K562 (cell line): Measurements from ENCODE around the gene KLF2. TPM values are rescaled to one million over a fixed set of nuclear protein-coding genes. Genes with fewer than 3 reads are reported as not detected.
A peak's percentile ranks its signal among the peaks of the same experiment; 100 is the strongest.

ENCODE experiments used
- ATAC-seq: fragments of 200-7000 bp; cut with Tn5 transposase; 3 replicates; pipeline ENCODE4 v1.9.1; 2020; ENCODE audit warnings: moderate library complexity
- BruUV-seq: library from RNA; stranded (reverse); fragments of 400-500 nt; replicated peaks from 2 replicates; lab custom pipeline; 2021; lab: Mats Ljungman, UMichigan
- CTCF ChIA-PET: fragments of 300-600 bp; formaldehyde crosslinking; extraction: SDS; loops from one replicate; lab custom pipeline; 2021; ENCODE audit warnings: low intra/inter-chr PET ratio; lab: Yijun Ruan, JAX
- POLR2A ChIA-PET: fragments of 300-600, 350-650 bp; sonication (Branson Sonifier 250); formaldehyde crosslinking; extraction: SDS; loops from one replicate; lab custom pipeline; 2021; ENCODE audit warnings: antibody characterized with exemption, inconsistent platforms; lab: Yijun Ruan, JAX
- DNase-seq, 4 experiments: peaks; one replicate each; pipeline versions ENCODE4 v3.0.0 to v3.0.0-alpha.2; 2011 to 2018; ENCODE audit warnings: low spot score in 3 of 4, mixed read lengths in 3 of 4; ENCODE audit errors: extremely low read depth in 1 of 4
- FAIRE-seq: peaks from 2 replicates; lab custom pipeline; 2011; peaks lifted over from hg19 to GRCh38; lab: Jason Lieb, UNC
- H2AFZ ChIP-seq: 2 replicates; pipeline ENCODE4 v1.6.0; 2011; ENCODE audit warnings: low read depth, low read length, control low read depth, inconsistent platforms
- H3K27ac ChIP-seq: fragments of 200-600 bp; 3 replicates; pipeline ENCODE4 v1.8.0; 2011; ENCODE audit warnings: low read depth, mild to moderate bottlenecking, control low read depth, inconsistent platforms, low read length, moderate library complexity, mixed read lengths; ENCODE audit errors: extremely low read depth
- H3K27me3 ChIP-seq, 2 experiments: fragments of 300-600 bp in 1 of 2; 2 replicates in 1 of 2; 3 replicates in 1 of 2; pipeline versions ENCODE4 v1.6.0 to v1.8.0; 2011; ENCODE audit warnings: inconsistent platforms in 2 of 2, low read length in 2 of 2, mild to moderate bottlenecking in 1 of 2, mixed read lengths in 1 of 2, moderate library complexity in 1 of 2; ENCODE audit not compliant: control insufficient read depth in 2 of 2, insufficient read depth in 2 of 2
- H3K36me3 ChIP-seq: fragments of 300-600 bp; 3 replicates; pipeline ENCODE4 v1.8.0; 2011; ENCODE audit warnings: mild to moderate bottlenecking, low read length, inconsistent platforms; ENCODE audit not compliant: control insufficient read depth, insufficient read depth
- H3K4me1 ChIP-seq, 2 experiments: fragments of 200-600 bp in 1 of 2; replicated peaks in 1 of 2; 2 replicates in 1 of 2; 3 replicates in 1 of 2; pipeline versions ENCODE4 v1.5.1 to v1.8.0; 2011; ENCODE audit warnings: inconsistent platforms in 2 of 2, low read length in 2 of 2, mild to moderate bottlenecking in 1 of 2, mixed read lengths in 1 of 2, moderate library complexity in 1 of 2; ENCODE audit not compliant: control insufficient read depth in 2 of 2, insufficient read depth in 2 of 2
- H3K4me2 ChIP-seq: 2 replicates; pipeline ENCODE4 v1.6.1; 2011; ENCODE audit warnings: low read length, control low read depth, inconsistent platforms, mixed read lengths; ENCODE audit not compliant: insufficient read depth
- H3K4me3 ChIP-seq: fragments of 200-600 bp; sonication (generic), shearing (Covaris generic); 2 replicates; pipeline ENCODE4 v1.5.1; 2016; ENCODE audit warnings: control low read depth, inconsistent platforms
- H3K79me2 ChIP-seq: fragments of 200-600 bp; 3 replicates; pipeline ENCODE4 v1.8.0; 2011; ENCODE audit warnings: low read length, inconsistent platforms; ENCODE audit not compliant: control insufficient read depth, insufficient read depth
- H3K9ac ChIP-seq, 2 experiments: 2 replicates each; pipeline versions ENCODE4 v1.6.0 to v1.6.1; 2011; ENCODE audit warnings: low read depth in 2 of 2, low read length in 2 of 2, control low read depth in 1 of 2, inconsistent platforms in 1 of 2, mild to moderate bottlenecking in 1 of 2, mixed read lengths in 1 of 2; ENCODE audit not compliant: insufficient read depth in 1 of 2
- H3K9me1 ChIP-seq: one replicate; pipeline ENCODE4 v1.6.0; 2011; ENCODE audit warnings: inconsistent platforms, mild to moderate bottlenecking, low read length, moderate library complexity; ENCODE audit not compliant: control insufficient read depth, insufficient read depth
- H3K9me3 ChIP-seq: replicated peaks from 2 replicates; pipeline ENCODE4 v1.5.1; 2011; ENCODE audit warnings: low read depth, low read length, inconsistent platforms; ENCODE audit not compliant: control insufficient read depth, insufficient read depth
- H4K20me1 ChIP-seq: replicated peaks from 2 replicates; pipeline ENCODE4 v1.6.1; 2011; ENCODE audit warnings: low read length, inconsistent platforms, mixed read lengths; ENCODE audit not compliant: control insufficient read depth, insufficient read depth
- BACH1 ChIP-seq: fragments of 200-800 bp; sonication (Bioruptor generic); IDR thresholded peaks from 2 replicates; pipeline ENCODE4 v1.6.1; 2016; ENCODE audit warnings: missing genetic modification characterization, missing compliant biosample characterization
- CHAMP1 ChIP-seq: fragments of 450-650 bp; IDR thresholded peaks from 2 replicates; pipeline ENCODE4 v1.6.1; 2016; ENCODE audit warnings: mild to moderate bottlenecking
- CHD4 ChIP-seq: fragments of 200-600 bp; sonication (generic); IDR thresholded peaks from 3 replicates; pipeline ENCODE4 v1.6.1; 2012; ENCODE audit warnings: low read depth, mild to moderate bottlenecking, mixed read lengths, low read length, inconsistent platforms; ENCODE audit not compliant: insufficient read depth, insufficient replicate concordance, poor library complexity, severe bottlenecking
- DPF2 ChIP-seq: fragments of 450-650 bp; IDR thresholded peaks from 2 replicates; pipeline ENCODE4 v1.6.1; 2016
- HDAC1 ChIP-seq, 2 experiments: fragments of 450-650 bp; IDR thresholded peaks; 2 replicates each; pipeline ENCODE4 v1.6.1; 2016 to 2017; ENCODE audit warnings: inconsistent platforms in 1 of 2, mild to moderate bottlenecking in 1 of 2, moderate library complexity in 1 of 2
- KDM2B ChIP-seq: fragments of 250-450 bp; sonication (Bioruptor Pico); IDR thresholded peaks from 2 replicates; pipeline ENCODE4 v1.8.0; 2021; ENCODE audit warnings: mild to moderate bottlenecking, moderate library complexity
- MAFG ChIP-seq: fragments of 450-650 bp; conservative IDR thresholded peaks from 2 replicates; pipeline ENCODE4 v1.6.1; 2016; ENCODE audit warnings: missing genetic modification characterization, missing compliant biosample characterization
- MNT ChIP-seq, 2 experiments: fragments of 450-650 bp; conservative IDR thresholded peaks; 2 replicates each; pipeline ENCODE4 v1.6.1; 2017; ENCODE audit warnings: mild to moderate bottlenecking in 2 of 2, moderate library complexity in 2 of 2
- NCOA6 ChIP-seq: fragments of 450-650 bp; IDR thresholded peaks from 2 replicates; pipeline ENCODE4 v1.6.1; 2017; ENCODE audit warnings: mild to moderate bottlenecking
- SPI1 ChIP-seq: IDR thresholded peaks from 2 replicates; pipeline ENCODE4 v1.6.1; 2011; ENCODE audit warnings: low read depth, low read length, control low read depth, borderline replicate concordance
- VEZF1 ChIP-seq: fragments of 200-800 bp; sonication (Bioruptor generic); IDR thresholded peaks from 2 replicates; pipeline ENCODE4 v1.6.1; 2017; ENCODE audit warnings: missing genetic modification characterization, missing compliant biosample characterization
- YY1 ChIP-seq, 3 experiments: IDR thresholded peaks; 2 replicates each; pipeline ENCODE4 v1.6.1; 2011; ENCODE audit warnings: low read length in 2 of 3, mild to moderate bottlenecking in 2 of 3, moderate library complexity in 2 of 3, borderline replicate concordance in 1 of 3, control low read depth in 1 of 3, low read depth in 1 of 3; ENCODE audit not compliant: insufficient read depth in 3 of 3, insufficient replicate concordance in 2 of 3, control insufficient read depth in 1 of 3, insufficient read length in 1 of 3; ENCODE audit errors: extremely low read depth in 1 of 3
- ZKSCAN1 ChIP-seq: fragments of 150-350 bp; IDR thresholded peaks from 2 replicates; pipeline ENCODE4 v1.6.1; 2016; ENCODE audit warnings: low read depth, low read length
- WGBS: fragments of 100-300 bp; shearing (Covaris generic); methylation state at CpG from one replicate; pipeline ENCODE4 v1.1.6; 2016; ENCODE audit warnings: low coverage, mixed read lengths; ENCODE audit not compliant: insufficient coverage; ENCODE audit errors: missing lambda C conversion rate; 5-methylcytosine and 5-hydroxymethylcytosine counted together
- in situ Hi-C: fragments of 300-500 bp; cut with MboI; formaldehyde crosslinking; loops from 4 replicates; pipeline ENCODE4 v1.15.0; 2018; ENCODE audit warnings: inconsistent platforms, mixed read lengths
- intact Hi-C: fragments of 100-400 bp; cut with micrococcal nuclease; formaldehyde crosslinking; loops from 2 replicates; pipeline ENCODE4 v1.14.2; 2022
- polyA plus RNA-seq, 8 experiments: library from polyadenylated mRNA; depleted of rRNA in 4 of 8; stranded (reverse) in 5 of 8; unstranded in 3 of 8; fragments of >200 nt; fragmentation: Nextera tagmentation in 2 of 8; fragmentation: Illumina TruSeq in 1 of 8; extraction: Ambion mirVana in 2 of 8; extraction: Trizol in 1 of 8; gene quantifications; 2 replicates each; pipeline versions ENCODE4 v1.2.1 to v1.2.3, GENCODE V29; 2011 to 2014; ENCODE audit warnings: inconsistent platforms in 1 of 8, missing spikeins in 1 of 8
- total RNA-seq, 7 experiments: library from RNA; depleted of rRNA in 6 of 7; stranded (reverse); fragments of >200 nt in 6 of 7; fragmentation: Illumina TruSeq in 2 of 7; extraction: Trizol in 2 of 7; gene quantifications; 2 replicates each; pipeline versions ENCODE4 v1.2.1 to v1.2.3, GENCODE V29; 2011 to 2021; ENCODE audit warnings: low replicate concordance in 1 of 7

KLF2 gene
- total and polyA plus RNA-seq, 9 of the 15 experiments (the other 6 are each of a cell fraction or from before 2014, with no cell fraction given): 0.07 to 0.71 TPM; not detected in 7

- in situ Hi-C loops (no loop called here), intact Hi-C loops (no loop called here)
- H3K9me3 ChIP-seq: no peaks in the 10 kb centered on the region
- no peaks in the 10 kb centered on the region for H3K79me2 ChIP-seq
- H3K4me1 ChIP-seq: peaks cover 8 to 24% of the 10 kb centered on the region in 2 experiments
- 0 out of 4 replicates have a peak overlapping the region, but pooled peaks of 1 of the 2 experiments have one; percentile 2 for H3K9ac ChIP-seq
- no peaks in the 10 kb centered on the region for H3K36me3 ChIP-seq
- DNase-seq: peak; percentile 77 to 80 (median 79)
- POLR2A ChIA-PET: interaction anchor here (0.6 to 0.7 kb wide), 2 partner anchors 96 to 244 kb away, joined by 3 to 4 read pairs; no protein-coding TSS in a partner anchor
- H3K4me2 ChIP-seq: 0 out of 2 replicates have a peak overlapping the region, but pooled peaks have one; percentile 12
- no TSS peak for BruUV-seq
- H3K4me3 ChIP-seq: no peak overlapping the region
- H3K27ac ChIP-seq: no peak overlapping the region
- ATAC-seq: peak; percentile 88
- 0 out of 2 replicates have a peak, but pooled peaks cover 4% of the 10 kb centered on the region for H4K20me1 ChIP-seq
- no peak overlapping the region for H2AFZ ChIP-seq
- CTCF ChIA-PET: no interaction called here
- peak; percentile 81 for FAIRE-seq
- 3% methylated on average over 7 of the region's 8 CpGs for WGBS
- H3K27me3 ChIP-seq: peaks cover 4 to 26% of the 10 kb centered on the region in 2 experiments; a peak in 2 of 5 replicates
- no peaks in the 10 kb centered on the region for H3K9me1 ChIP-seq
- TF ChIP-seq DPF2: peak; percentile 32; the same call in 1 of the 2 replicates
- TF ChIP-seq CHAMP1: no peak
- TF ChIP-seq BACH1 (tag): peak; percentile 89
- TF ChIP-seq MNT (conservative IDR thresholded peaks at IDR 0.05): peak in 1 of 2 experiments; percentile 59; a peak in 2 of 4 replicates
- peak in 1 of 2 experiments; percentile 39; a peak in 1 of 4 replicates for TF ChIP-seq HDAC1 (IDR thresholded peaks at IDR 0.05)
- TF ChIP-seq SPI1: 0 out of 2 replicates have a peak, but pooled peaks have one; percentile 37
- TF ChIP-seq KDM2B (CRISPR knock-in tag): no peak
- TF ChIP-seq MAFG (tag): peak; percentile 65
- no peak for TF ChIP-seq ZKSCAN1
- no peak for TF ChIP-seq NCOA6
- TF ChIP-seq YY1 (IDR thresholded peaks at IDR 0.05; ENCODE audit: borderline replicate concordance in 1 of 3, control insufficient read depth in 1 of 3, extremely low read depth in 1 of 3, insufficient read depth in 3 of 3, insufficient read length in 1 of 3, insufficient replicate concordance in 2 of 3, low read depth in 1 of 3, low read length in 2 of 3): peak in 1 of 3 experiments; percentile 20
- TF ChIP-seq CHD4: peak; percentile 65
- peak; percentile 36; the same call in 1 of the 2 replicates for TF ChIP-seq VEZF1 (CRISPR knock-in tag)
These were observed 5.8 kb downstream of the KLF2 start for GRCh38 chr19:16330368-16330801.
